ENCODE results near the gene KNG1.

KNG1 gene

DNA sequence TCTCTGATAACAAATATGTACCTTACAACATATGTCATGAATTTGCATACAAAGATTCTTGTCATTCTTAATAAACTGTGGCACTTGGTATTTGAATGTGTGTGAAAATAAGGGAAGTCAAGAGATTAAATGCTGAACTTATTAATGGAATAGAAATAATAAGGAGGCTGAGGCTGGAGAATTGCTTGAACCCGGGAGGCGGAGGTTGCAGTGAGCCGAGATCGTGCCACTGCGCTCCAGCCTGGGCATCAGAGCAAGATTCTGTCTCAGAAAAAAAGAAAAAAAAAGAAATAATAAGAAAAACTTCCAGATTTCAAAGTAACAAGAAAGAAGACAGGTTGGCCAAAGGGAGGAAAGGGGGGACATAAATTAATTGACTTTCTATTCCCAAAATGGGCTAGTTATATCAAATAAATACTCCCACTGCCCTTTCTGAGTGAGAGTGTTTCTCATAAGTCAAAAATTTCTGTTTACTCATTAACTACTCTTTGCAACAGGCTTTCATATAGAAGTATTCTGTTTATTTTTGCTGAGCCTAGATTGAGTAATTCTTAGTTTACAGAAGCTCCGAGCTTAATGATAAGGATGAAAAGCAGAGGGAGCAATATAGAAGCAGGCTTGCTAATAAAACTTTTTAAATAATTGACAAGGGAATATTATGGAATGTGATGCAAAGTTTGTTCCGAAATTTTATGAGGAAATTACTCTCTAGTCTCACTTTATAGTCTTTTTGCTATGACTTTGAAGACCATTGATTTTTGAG, 25.6 kb downstream of the KNG1 start:
- DNase-seq = no peak
- TF ChIP-seq POLR2A (IDR thresholded peaks at IDR 0.05; ENCODE audit: low read length) (no peak), GATA1 (IDR thresholded peaks at IDR 0.05; ENCODE audit: low read depth, low read length) (no peak)

DNA sequence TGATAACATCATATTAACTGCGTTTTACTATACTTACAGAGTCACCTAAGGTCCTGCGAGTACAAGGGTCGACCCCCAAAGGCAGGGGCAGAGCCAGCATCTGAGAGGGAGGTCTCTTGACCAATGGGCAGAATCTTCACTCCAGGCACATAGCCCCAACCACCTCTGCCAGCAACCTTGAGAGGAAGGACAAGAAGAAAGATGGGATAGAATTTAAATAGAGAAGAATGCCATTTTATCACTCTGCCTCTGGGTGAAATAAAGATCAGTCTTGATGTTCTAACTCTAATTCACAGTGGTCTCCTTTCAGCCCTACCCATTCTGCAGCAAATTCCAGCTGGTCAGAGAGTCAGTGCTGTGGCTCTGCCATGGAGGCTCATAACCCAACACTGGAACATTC, 26.5 kb downstream of the KNG1 start:
- no peak for TF ChIP-seq GATA1 (IDR thresholded peaks at IDR 0.05; ENCODE audit: low read depth, low read length)
- no peak for TF ChIP-seq POLR2A (IDR thresholded peaks at IDR 0.05; ENCODE audit: low read length)
- no peak for DNase-seq

DNA sequence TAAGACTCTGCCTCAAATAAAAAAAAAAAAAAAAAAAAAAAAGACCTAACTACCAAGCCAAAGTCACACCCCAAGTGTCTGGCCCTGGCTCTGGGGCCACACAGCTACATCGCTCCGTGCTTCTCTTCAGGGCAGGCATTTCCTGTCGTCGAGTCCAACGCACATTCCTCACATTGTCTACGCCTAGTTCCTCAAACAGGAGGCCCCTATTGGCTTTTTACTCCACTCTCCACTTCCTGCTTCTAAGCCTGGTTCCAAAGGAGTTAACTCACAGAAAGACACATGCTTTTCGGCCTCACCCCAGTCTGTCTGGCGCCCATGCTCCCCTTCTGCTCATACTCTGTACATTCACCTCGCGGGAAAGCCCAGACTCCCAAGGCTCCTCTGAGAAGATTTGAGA, 28.8 kb downstream of the KNG1 start:
- DNase-seq = no peak
- TF ChIP-seq GATA1 (IDR thresholded peaks at IDR 0.05; ENCODE audit: low read depth, low read length) (no peak), POLR2A (IDR thresholded peaks at IDR 0.05; ENCODE audit: low read length) (no peak)

DNA sequence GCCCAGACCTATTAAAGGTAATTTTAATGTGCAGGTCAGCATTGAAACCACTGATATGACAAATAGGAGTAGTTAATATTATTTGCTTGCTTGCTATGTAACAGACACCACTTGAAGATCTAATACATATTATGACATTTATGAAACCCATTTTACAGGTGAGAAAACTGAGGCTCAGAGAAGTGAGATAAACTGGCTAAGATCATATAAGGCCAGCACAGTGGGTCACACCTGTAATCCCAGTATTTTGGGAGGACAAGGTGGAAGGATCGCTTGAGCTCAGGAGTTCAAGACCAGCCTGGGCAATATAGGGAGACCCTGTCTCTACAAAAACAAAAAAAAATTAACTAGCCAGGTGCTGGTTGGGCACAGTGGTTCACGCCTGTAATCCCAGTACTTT, 33.2 kb downstream of the KNG1 start:
- TF ChIP-seq POLR2A (IDR thresholded peaks at IDR 0.05; ENCODE audit: low read length) (no peak), GATA1 (IDR thresholded peaks at IDR 0.05; ENCODE audit: low read depth, low read length) (no peak)
- no peak for DNase-seq

DNA sequence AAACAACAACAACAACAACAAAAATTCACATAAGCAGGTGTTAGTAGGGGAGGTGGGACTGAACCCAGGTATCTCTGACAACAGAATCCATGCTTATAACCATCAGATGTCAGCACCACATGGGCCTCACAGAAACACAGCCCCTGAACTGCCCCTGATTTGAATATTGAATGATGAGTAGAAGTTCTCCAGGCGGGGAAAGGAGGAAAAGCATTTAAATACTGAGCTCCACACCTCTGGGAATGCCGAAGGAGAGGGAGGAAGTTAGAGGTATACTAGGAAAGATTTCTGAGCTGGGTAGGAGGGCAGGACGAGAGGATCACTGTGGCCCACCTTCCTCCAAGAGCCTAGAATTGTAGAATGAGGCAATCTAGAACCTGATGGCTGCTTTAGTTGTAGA, 34.3 kb downstream of the KNG1 start:
- TF ChIP-seq POLR2A (IDR thresholded peaks at IDR 0.05; ENCODE audit: low read length) = no peak
- no peak for TF ChIP-seq GATA1 (IDR thresholded peaks at IDR 0.05; ENCODE audit: low read depth, low read length)
- no peak for DNase-seq

DNA sequence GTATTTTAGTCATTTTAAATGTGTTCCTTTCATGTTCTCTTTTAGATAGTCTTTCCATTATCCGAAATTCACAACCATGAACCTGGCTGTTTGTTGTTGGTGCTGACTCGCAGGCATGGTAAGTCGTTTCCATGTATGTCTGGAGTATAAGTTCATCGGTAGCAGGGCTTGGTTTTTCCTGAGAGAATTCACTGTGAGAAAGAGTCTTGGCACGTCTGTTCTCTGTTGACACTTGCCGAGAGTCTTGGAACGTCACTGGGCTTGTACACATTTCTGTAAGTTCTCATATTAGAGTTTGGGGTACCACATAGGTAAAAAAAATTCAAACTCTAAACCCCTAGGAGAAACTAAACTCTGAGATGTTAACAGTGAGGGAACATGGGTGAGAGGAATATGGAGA, 36.8 kb downstream of the KNG1 start:
- TF ChIP-seq GATA1 (IDR thresholded peaks at IDR 0.05; ENCODE audit: low read depth, low read length) = no peak
- DNase-seq = no peak

DNA sequence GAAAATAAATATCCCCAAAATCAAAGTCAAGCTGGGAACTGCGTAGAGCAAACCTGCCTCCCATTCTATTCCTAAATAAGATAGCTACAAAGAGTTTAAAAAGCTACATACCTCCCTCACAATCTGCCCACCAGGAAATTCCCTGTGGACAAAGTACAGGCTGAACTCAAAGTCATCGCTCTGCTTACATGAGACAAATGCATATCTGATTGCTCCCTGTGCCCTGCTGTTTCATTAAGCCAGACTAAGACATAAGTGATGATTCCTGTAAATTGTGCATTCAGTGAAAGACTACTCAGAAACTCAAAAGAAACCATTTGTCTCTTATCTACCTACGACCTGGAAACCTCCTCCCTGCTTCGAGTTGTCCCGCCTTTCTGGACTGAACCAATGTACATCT, 37.7 kb downstream of the KNG1 start:
- peak in 1 of 2 experiments; percentile 9 for DNase-seq
- TF ChIP-seq GATA1 (IDR thresholded peaks at IDR 0.05; ENCODE audit: low read depth, low read length) = no peak
- TF ChIP-seq POLR2A (IDR thresholded peaks at IDR 0.05; ENCODE audit: low read length) = no peak

DNA sequence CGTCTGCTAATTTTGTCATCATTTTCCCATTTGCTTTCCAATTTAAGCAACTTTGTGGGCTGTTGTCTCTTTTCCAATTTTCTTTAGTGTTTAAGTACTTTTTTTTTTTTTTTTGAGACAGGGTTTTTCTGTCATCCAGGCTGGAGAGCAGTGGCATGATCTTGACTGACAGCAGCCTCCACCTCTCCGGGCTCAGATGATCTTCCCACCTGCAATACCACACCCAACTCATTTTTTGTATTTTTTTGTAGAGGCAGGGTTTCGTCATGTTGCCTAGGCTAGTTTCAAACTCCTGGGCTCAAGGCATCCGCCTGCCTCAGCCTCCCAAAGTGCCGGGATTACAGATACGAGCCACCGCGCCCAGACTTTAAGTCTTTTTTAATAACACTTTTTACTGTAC, 40.1 kb downstream of the KNG1 start:
- DNase-seq = no peak
- no peak for TF ChIP-seq POLR2A (IDR thresholded peaks at IDR 0.05; ENCODE audit: low read length)
- no peak for TF ChIP-seq GATA1 (IDR thresholded peaks at IDR 0.05; ENCODE audit: low read depth, low read length)

DNA sequence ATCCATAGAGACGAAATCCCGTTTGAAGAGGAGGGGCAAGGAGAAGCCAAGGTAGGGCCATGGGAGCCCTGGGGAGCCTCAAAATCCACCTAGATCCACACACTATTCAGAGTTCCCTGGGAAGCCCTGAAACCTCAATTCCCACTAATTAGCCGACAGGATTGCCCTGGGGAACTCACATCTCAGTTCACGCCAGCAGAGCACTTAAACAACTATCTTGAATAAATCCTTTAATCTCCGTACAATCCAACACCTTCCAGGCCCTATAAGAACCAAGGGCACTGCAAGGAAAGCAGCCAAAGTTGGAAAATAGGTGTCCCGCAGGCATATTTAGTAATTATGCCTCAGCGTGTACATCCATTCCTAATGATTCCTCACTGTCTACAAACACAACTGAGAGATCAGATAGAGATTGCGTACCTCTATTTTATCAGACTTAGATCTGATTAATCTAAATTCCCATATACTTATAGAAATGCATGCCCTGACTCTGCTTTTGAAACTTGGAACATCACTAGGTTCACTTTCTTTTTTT, 40.6 kb downstream of the KNG1 start:
- TF ChIP-seq POLR2A (IDR thresholded peaks at IDR 0.05; ENCODE audit: low read length) (no peak), GATA1 (IDR thresholded peaks at IDR 0.05; ENCODE audit: low read depth, low read length) (no peak)
- no peak for DNase-seq

DNA sequence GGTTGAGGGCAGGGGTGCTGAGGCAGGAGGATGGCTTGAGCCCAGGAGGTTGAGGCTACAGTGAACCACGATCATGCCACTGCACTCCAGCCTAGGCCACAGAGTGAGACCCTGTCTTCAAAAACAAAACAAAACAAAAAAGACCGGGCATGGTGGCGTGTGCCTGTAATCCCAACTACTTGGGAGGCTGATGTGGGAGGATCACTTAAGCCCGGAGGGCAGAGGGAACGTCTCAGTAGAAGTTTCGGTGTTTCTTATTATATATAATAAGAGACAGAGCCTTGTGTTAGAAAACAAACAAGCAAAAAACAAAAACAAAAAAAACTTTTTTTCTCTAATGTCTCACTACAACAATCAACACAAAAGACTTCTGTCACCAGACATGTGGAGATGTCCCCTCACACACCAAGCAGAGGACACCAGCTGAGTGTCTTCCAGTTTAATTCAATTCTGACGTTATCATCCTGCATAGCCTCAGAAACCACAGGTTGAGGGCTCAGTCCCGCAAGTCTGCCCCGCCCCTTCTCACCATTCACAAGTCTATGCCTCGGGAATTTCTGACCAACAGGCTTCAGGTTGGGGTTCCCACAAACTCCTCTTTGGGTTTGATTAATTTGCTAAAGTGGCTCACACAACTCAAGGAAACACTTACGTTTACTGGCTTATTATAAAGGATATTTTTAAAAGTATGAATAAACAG, 42.2 kb downstream of the KNG1 start:
- no peak for DNase-seq
- TF ChIP-seq POLR2A (IDR thresholded peaks at IDR 0.05; ENCODE audit: low read length) (no peak), GATA1 (IDR thresholded peaks at IDR 0.05; ENCODE audit: low read depth, low read length) (no peak)

DNA sequence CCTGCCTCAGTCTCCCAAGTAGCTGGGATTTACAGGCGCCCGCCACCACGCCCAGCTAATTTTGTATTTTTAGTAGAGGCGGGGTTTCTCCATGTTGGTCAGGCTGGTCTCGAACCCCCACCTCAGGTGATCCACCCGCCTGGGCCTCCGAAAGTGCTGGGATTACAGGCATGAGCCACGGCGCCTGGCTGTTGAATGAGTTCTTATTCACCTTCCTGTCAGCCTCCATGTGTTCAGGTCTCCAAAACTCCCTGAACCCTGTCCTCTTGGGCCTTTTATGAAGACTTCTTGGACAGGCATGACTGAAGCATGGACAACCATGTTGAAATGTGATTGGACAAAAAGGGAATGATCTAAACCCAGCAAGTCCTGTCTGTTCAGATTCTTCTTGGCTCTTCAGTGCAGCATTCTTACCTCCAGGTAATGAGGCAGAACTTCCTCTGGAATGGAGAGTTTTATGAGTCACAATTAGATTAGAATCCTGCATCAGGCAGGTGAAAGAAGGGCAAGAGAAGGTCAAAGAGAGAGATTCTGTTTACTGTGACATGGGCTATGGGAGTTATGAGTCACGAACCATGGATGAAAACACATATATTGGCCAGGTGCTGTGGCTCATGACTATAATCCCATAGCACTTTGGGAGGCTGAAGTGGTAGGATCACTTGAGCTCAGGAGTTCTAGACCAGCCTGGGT, 43.1 kb downstream of the KNG1 start:
- TF ChIP-seq POLR2A (IDR thresholded peaks at IDR 0.05; ENCODE audit: low read length) (no peak), GATA1 (IDR thresholded peaks at IDR 0.05; ENCODE audit: low read depth, low read length) (no peak)
- no peak for DNase-seq

DNA sequence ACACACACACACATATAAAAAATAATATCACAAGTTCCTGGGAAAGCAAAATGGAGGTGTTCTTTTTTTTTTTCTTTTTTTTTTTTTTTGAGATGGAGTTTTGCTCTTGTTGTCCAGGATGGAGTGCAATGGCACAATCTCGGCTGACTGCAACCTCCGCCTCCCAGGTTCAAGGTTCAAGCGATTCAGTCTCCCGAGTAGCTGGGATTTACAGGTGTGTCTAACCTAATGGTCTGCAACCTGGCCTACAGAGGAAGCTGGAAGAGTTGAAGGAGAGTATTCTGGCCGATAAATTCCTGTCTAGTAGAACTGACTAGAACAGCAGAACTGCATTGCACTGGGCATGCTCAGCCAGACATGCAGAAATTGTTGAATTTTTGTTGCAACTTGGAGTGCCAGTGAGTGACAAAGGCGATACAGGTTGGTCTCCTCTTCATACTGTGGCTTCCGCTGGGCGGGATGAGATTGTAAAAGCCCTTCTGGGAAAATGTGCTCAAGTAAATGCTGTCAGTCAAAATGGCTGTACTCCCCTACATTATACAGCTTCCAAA, 43.8 kb downstream of the KNG1 start:
- DNase-seq = no peak
- no peak for TF ChIP-seq GATA1 (IDR thresholded peaks at IDR 0.05; ENCODE audit: low read depth, low read length)

DNA sequence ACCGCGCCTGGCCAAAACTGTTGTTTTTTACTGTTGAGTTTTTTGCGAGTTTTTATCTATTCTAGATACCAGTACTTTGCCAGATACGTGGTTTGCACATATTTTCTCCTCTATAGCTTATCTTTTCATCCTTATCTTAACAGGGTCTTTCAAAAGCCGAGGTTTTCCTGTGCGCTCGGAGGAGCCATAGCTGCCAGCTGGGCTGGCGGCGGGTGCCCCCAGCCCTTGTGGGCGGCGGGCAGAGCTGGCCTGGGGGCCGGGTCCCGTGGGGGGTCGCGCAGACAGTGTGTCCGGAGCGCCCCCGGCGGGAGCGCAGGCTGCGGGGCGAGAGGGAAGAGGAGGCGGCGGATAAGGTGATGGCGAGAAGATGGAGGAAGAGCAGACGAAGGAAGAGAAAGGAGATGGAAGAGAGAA, 55.1 kb downstream of the KNG1 start:
- TF ChIP-seq GATA1 (IDR thresholded peaks at IDR 0.05; ENCODE audit: low read depth, low read length) = no peak
- no peak for TF ChIP-seq POLR2A (IDR thresholded peaks at IDR 0.05; ENCODE audit: low read length)
- DNase-seq = no peak
